Left ventricle myocardium inferior (tissue), 1 donor: Measurements from ENCODE around the gene EXOC4. TPM values are rescaled to one million over a fixed set of nuclear protein-coding genes. Genes with fewer than 3 reads are reported as not detected.

ENCODE experiments used
- DNase-seq: peaks from one replicate; pipeline ENCODE4 v3.0.0-alpha.2; 2020
- H3K27ac ChIP-seq: fragments of 200-600 bp; replicated peaks from 2 replicates; pipeline ENCODE4 v1.8.0; 2021
- H3K27me3 ChIP-seq: fragments of 200-600 bp; 2 replicates; pipeline ENCODE4 v1.8.0; 2021; ENCODE audit warnings: low read depth
- H3K36me3 ChIP-seq: fragments of 200-600 bp; 2 replicates; pipeline ENCODE4 v1.8.0; 2021
- H3K4me1 ChIP-seq: fragments of 200-600 bp; 2 replicates; pipeline ENCODE4 v1.8.0; 2021
- H3K4me3 ChIP-seq: fragments of 200-600 bp; 2 replicates; pipeline ENCODE4 v1.8.0; 2021; ENCODE audit warnings: mild to moderate bottlenecking, moderate library complexity
- H3K9me3 ChIP-seq: fragments of 200-600 bp; replicated peaks from 2 replicates; pipeline ENCODE4 v1.8.0; 2021
- intact Hi-C: fragments of 100-400 bp; cut with micrococcal nuclease; formaldehyde crosslinking; loops from one replicate; pipeline ENCODE4 v1.11.0; 2022
- total RNA-seq: library from RNA; stranded (reverse); fragmentation: NEBNext Ultra II Directional; extraction: Animal tissue kit (Norgen Biotek cat#: 25700); gene quantifications from one replicate; pipeline ENCODE4 v1.2.1, GENCODE V29; 2021
- TF ChIP-seq, protein P1 (sequence below): fragments of 200-600 bp; IDR thresholded peaks from 2 replicates; pipeline ENCODE4 v1.8.0; 2021; ENCODE audit warnings: antibody characterized with exemption, mild to moderate bottlenecking, borderline replicate concordance
- donor health status: DM: no; HTN: yes; CAD: no; lungs with severe emphysema.

Gene EXOC4
- total RNA-seq, 1 donor from 2014 or later = 33.8 TPM

DNA sequence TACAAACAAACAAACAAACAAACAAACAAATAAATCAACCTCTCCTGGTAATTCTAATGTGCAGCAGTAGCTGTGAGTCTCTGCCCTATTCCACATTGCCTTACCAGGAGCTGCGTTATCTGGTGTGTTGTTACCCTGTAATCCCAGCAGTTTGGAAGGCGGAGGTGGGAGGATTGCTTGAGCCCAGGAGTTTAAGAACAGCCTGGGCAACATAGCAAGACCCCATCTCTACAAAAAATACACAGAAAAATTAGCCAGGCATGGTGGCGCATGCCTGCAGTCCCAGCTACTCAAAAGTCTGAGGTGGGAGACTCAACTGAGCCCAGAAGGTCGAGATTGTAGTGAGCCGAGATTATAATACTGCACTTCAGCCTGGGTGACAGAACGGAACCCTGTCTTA lies 192.7 kb downstream of the EXOC4 start:
- Histone ChIP-seq H3K36me3 (no peaks in the 10 kb centered on the region), H3K9me3 (no peaks in the 10 kb centered on the region), H3K4me1 (no peaks in the 10 kb centered on the region), H3K4me3 (no peak overlapping the region), H3K27ac (no peak overlapping the region), H3K27me3 (no peaks in the 10 kb centered on the region)
- intact Hi-C loops = no loop called here
- no peak for DNase-seq
- TF ChIP-seq, protein P1, sequence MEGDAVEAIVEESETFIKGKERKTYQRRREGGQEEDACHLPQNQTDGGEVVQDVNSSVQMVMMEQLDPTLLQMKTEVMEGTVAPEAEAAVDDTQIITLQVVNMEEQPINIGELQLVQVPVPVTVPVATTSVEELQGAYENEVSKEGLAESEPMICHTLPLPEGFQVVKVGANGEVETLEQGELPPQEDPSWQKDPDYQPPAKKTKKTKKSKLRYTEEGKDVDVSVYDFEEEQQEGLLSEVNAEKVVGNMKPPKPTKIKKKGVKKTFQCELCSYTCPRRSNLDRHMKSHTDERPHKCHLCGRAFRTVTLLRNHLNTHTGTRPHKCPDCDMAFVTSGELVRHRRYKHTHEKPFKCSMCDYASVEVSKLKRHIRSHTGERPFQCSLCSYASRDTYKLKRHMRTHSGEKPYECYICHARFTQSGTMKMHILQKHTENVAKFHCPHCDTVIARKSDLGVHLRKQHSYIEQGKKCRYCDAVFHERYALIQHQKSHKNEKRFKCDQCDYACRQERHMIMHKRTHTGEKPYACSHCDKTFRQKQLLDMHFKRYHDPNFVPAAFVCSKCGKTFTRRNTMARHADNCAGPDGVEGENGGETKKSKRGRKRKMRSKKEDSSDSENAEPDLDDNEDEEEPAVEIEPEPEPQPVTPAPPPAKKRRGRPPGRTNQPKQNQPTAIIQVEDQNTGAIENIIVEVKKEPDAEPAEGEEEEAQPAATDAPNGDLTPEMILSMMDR = no peak

DNA sequence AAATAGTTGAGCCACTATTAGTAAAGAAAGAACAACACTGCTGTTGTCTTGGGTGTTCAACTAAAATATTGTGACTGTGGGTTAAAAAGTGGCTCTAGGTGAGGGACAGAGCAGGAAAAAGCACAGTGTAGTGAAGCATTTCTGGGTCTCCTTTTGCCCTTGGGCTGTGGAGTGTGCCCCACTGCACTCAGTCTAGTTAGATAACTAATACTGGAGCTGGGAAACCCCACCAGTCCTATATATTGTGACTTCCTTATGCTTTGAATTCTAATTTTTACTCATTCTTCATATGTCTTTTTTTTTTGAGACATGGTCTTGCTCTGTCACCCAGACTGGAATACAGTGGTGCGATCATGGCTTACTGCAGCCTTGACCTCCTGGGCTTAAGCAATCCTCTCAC lies 195.1 kb downstream of the EXOC4 start:
- Histone ChIP-seq H3K4me1 (no peaks in the 10 kb centered on the region), H3K4me3 (no peak overlapping the region), H3K36me3 (no peaks in the 10 kb centered on the region), H3K27me3 (no peaks in the 10 kb centered on the region), H3K9me3 (no peaks in the 10 kb centered on the region), H3K27ac (no peak overlapping the region)
- DNase-seq = no peak
- TF ChIP-seq, protein P1 = no peak
- intact Hi-C loops = no loop called here

DNA sequence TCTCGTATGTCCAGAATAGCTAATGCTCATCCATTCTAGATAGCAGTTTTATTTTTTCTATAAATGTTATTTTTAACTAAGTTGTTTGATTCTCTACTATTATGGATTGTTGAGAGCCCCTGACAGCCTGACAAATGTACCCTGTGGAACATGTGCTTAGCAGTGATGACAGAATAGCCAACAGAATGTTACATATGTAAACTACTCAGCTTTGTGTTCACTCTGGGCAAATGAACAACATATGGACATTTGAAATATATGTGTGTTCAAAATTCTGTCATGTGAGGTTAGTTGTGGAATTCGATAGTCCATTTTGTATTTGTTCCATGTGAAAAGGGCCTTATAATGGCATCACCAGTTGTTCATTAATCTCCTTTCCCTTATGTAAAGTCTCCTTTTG lies 199.7 kb downstream of the EXOC4 start:
- Histone ChIP-seq H3K36me3 (no peaks in the 10 kb centered on the region), H3K4me1 (no peaks in the 10 kb centered on the region), H3K4me3 (no peak overlapping the region), H3K9me3 (no peaks in the 10 kb centered on the region), H3K27me3 (no peaks in the 10 kb centered on the region), H3K27ac (no peak overlapping the region)
- intact Hi-C loops = no loop called here
- TF ChIP-seq, protein P1 = no peak
- no peak for DNase-seq

DNA sequence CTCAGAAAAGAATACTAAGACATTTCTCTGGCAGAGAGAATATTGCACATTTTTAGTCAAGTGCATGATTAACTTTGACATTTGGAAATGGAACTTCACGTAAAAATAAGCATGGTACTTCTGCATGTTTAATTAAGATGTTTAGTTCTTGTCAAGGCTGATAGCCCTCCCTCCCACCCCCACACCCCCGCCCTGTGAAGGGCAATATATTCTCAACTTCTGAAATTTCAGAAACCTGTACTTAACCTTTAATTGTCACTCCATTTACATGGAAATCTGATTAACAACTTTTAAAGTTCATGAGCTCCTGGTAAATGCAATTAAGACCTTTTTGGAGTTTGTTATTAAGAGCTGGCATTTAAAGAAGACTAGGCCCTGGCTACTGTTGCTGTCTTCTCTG lies 205.8 kb downstream of the EXOC4 start:
- TF ChIP-seq, protein P1 = no peak
- Histone ChIP-seq H3K27ac (no peak overlapping the region), H3K27me3 (no peaks in the 10 kb centered on the region), H3K9me3 (no peaks in the 10 kb centered on the region), H3K4me1 (no peaks in the 10 kb centered on the region), H3K36me3 (no peaks in the 10 kb centered on the region), H3K4me3 (no peak overlapping the region)
- DNase-seq = no peak
- intact Hi-C loops = no loop called here

DNA sequence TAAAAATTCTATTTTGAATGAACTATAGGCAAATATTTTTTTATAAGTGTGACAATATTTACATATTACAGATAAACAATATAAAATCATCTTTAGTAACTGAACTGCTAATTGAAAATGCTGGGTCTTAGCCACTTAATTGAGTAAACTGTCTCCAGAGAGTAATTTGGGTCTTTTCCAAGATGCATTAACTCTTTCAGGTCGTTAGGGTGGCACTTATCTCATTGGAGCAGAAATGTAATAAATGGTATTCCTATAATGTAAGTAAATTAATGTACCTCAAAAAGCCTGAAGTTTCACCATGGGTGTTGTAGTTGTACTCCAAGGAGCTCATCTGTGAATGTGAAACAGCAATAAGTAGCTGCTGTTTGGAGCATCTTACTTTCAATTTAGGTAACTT lies 208.5 kb downstream of the EXOC4 start:
- intact Hi-C loops = no loop called here
- DNase-seq = no peak

More for the DNA sequence above, 208.5 kb downstream of the EXOC4 start:
- H3K27me3 ChIP-seq = no peaks in the 10 kb centered on the region
- no peaks in the 10 kb centered on the region for H3K36me3 ChIP-seq
- H3K27ac ChIP-seq = no peak overlapping the region
- no peak overlapping the region for H3K4me3 ChIP-seq
- TF ChIP-seq, protein P1 = no peak
- no peaks in the 10 kb centered on the region for H3K4me1 ChIP-seq
- peaks cover 17% of the 10 kb centered on the region for H3K9me3 ChIP-seq
